GM19099 (cell line): ENCODE results near the gene GP5.

ENCODE experiments used
- POLR2A ChIP-seq: IDR thresholded peaks from 3 replicates; pipeline ENCODE4 v1.6.1; 2011; ENCODE audit warnings: low read depth; ENCODE audit not compliant: insufficient read length; ENCODE audit errors: extremely low read depth

The GP5 gene

GRCh38 chr3:194387926-194388418, 11.1 kb downstream of the GP5 start:
- no peak for TF ChIP-seq POLR2A

GRCh38 chr3:194387276-194387675, 11.8 kb downstream of the GP5 start:
- TF ChIP-seq POLR2A, result no peak

- no peak for TF ChIP-seq POLR2A
These were observed 12.4 kb downstream of the GP5 start for GRCh38 chr3:194386648-194387047.

- TF ChIP-seq POLR2A, result no peak
These were observed 13.0 kb downstream of the GP5 start for GRCh38 chr3:194386066-194386465.

- TF ChIP-seq POLR2A, result no peak
These were observed 14.5 kb downstream of the GP5 start for GRCh38 chr3:194384569-194385001.

GRCh38 chr3:194384156-194384555, 14.9 kb downstream of the GP5 start:
- TF ChIP-seq POLR2A, result no peak

- no peak for TF ChIP-seq POLR2A
These were observed 15.7 kb downstream of the GP5 start for GRCh38 chr3:194383276-194383940.

GRCh38 chr3:194382892-194383223, 16.2 kb downstream of the GP5 start:
- TF ChIP-seq POLR2A, result no peak

GRCh38 chr3:194382196-194382891, 16.7 kb downstream of the GP5 start:
- TF ChIP-seq POLR2A, result no peak

GRCh38 chr3:194381460-194381875, 17.6 kb downstream of the GP5 start:
- no peak for TF ChIP-seq POLR2A

- no peak for TF ChIP-seq POLR2A
These were observed 18.7 kb downstream of the GP5 start for GRCh38 chr3:194380326-194380725.

- TF ChIP-seq POLR2A, result no peak
These were observed 19.4 kb downstream of the GP5 start for GRCh38 chr3:194379651-194380050.

GRCh38 chr3:194379231-194379630, 19.8 kb downstream of the GP5 start:
- TF ChIP-seq POLR2A, result no peak

- TF ChIP-seq POLR2A, result no peak
These were observed 21.4 kb downstream of the GP5 start for GRCh38 chr3:194377708-194378107.

- TF ChIP-seq POLR2A, result no peak
These were observed 22.9 kb downstream of the GP5 start for GRCh38 chr3:194376241-194376560.

- no peak for TF ChIP-seq POLR2A
These were observed 23.4 kb downstream of the GP5 start for GRCh38 chr3:194375473-194376240.
